Limb (tissue), 2 donors: ENCODE data around the gene ABHD14A.
"Not testable (repeated sequence)": the region's sequence is repeated elsewhere in the genome, so short reads cannot be mapped to it uniquely, and the experiment has no call there.

Experiments used
- DNase-seq, 2 donors: peaks; one replicate each; pipeline ENCODE4 v3.0.0-alpha.2; 2016; ENCODE audit errors: extremely low spot score in 2 of 2

ABHD14A gene

GRCh38 chr3:51970606-51971300 lies 4.1 kb upstream of the ABHD14A start:
- no peak for DNase-seq

- no peak for DNase-seq
Measured at GRCh38 chr3:51971350-51971749, 3.5 kb upstream of the ABHD14A start.

GRCh38 chr3:51974277-51974962 lies 444 bp upstream of the ABHD14A start:
- DNase-seq, result no peak

GRCh38 chr3:51975852-51976549 lies 1.1 kb downstream of the ABHD14A start:
- peak; percentile 65 to 84 for DNase-seq

- no peak for DNase-seq
Measured at GRCh38 chr3:51977446-51978142, 2.7 kb downstream of the ABHD14A start.

- no peak for DNase-seq
Measured at GRCh38 chr3:51978143-51978502, 3.3 kb downstream of the ABHD14A start.

GRCh38 chr3:51980253-51980652 lies 5.4 kb downstream of the ABHD14A start:
- no peak for DNase-seq

GRCh38 chr3:51982352-51982837 lies 7.5 kb downstream of the ABHD14A start:
- DNase-seq, result no peak

GRCh38 chr3:51982838-51983577 lies 8.1 kb downstream of the ABHD14A start, which contains the start of gene ACY1:
Gene ACY1 (plus strand): TSS chr3:51983535. CDS start chr3:51984065, 530 bp downstream.
- peak; percentile 70 to 84 for DNase-seq

GRCh38 chr3:51983578-51984268 lies 8.9 kb downstream of the ABHD14A start:
- no peak for DNase-seq

- no peak for DNase-seq
Measured at GRCh38 chr3:51984269-51984647, 9.4 kb downstream of the ABHD14A start.

- DNase-seq, result no peak
Measured at GRCh38 chr3:51985063-51985462, 10.2 kb downstream of the ABHD14A start.

- no peak for DNase-seq
Measured at GRCh38 chr3:51986010-51986947, 11.4 kb downstream of the ABHD14A start.

- DNase-seq, result no peak
Measured at GRCh38 chr3:51987568-51987967, 12.7 kb downstream of the ABHD14A start.

GRCh38 chr3:51988286-51989146 lies 13.7 kb downstream of the ABHD14A start:
- no peak for DNase-seq

- not testable (repeated sequence) for DNase-seq
Measured at GRCh38 chr3:51990501-51990971, 15.7 kb downstream of the ABHD14A start.

- DNase-seq, result no peak
Measured at GRCh38 chr3:51992017-51992682, 17.3 kb downstream of the ABHD14A start.

- not testable (repeated sequence) for DNase-seq
Measured at GRCh38 chr3:51993657-51994056, 18.8 kb downstream of the ABHD14A start.
